HG02623 (cell line): ENCODE results near the gene LRGUK.
"Not testable (repeated sequence)": the region's sequence is repeated elsewhere in the genome, so short reads cannot be mapped to it uniquely, and the experiment has no call there.

ENCODE experiments used
- ATAC-seq: cut with Tn5 transposase; IDR thresholded peaks from one replicate; pipeline ENCODE4 v1.9.1; 2021; ENCODE audit warnings: moderate library complexity; ENCODE audit not compliant: unreplicated experiment

Gene LRGUK

GRCh38 chr7:134295982-134296381, 168.8 kb downstream of the LRGUK start:
- not testable (repeated sequence) for ATAC-seq

DNA sequence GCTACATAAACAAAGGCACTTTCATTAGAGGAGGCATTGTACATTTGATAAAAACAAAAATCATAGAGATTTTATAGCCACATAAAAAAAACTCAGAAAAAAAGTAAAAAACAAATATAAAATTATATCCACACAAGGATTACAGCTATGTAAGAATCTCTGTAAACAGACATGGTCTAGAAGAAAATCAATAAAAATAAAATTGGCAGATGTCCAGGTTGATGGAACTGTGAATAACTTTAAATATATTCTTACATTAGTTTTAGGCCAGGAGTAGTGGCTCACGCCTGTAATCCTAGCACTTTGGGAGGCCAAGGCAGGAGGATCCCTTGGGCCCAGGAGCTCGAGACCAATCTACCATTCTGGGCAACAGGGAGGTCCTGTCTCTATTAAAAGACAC, 170.3 kb downstream of the LRGUK start:
- no peak for ATAC-seq

DNA sequence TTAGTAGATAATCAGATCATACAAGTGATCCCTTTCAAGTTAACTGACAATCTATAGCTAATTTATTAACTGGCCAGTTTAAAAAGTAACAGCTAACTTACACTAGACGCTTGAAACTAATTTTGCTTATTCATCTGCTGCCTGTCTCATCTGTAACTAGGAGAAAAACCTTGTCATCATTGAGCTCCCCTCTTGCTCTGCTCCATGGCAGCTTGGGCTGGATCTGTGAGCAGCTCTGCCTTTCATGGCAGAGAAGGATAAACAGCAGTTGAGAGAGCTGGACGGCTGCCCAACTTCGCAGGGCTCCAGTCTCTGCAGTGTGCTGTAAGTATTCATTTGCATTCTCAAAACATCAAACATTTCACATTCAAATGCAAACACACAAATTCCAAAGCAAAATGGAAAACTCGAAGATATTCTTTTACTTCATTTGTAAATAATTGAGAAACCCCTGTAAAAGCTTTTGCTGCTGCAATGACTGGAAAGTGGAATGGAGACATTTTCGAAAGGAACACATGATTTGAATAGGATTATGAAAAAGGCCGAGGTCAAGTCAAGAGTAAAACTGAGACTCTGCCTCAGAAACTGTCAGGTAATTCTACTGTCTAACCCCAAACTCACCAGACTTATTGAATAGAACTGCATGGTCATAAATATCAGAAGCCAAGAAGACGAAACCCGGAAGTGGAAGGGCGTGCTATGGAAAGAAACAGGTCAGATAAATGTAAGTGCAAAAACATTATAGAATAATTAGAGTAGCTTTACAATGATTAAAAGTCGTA, 172.0 kb downstream of the LRGUK start:
- ATAC-seq, result no peak

GRCh38 chr7:134300988-134301387, 173.8 kb downstream of the LRGUK start:
- ATAC-seq, result no peak

GRCh38 chr7:134301592-134301991, 174.5 kb downstream of the LRGUK start:
- ATAC-seq, result no peak

DNA sequence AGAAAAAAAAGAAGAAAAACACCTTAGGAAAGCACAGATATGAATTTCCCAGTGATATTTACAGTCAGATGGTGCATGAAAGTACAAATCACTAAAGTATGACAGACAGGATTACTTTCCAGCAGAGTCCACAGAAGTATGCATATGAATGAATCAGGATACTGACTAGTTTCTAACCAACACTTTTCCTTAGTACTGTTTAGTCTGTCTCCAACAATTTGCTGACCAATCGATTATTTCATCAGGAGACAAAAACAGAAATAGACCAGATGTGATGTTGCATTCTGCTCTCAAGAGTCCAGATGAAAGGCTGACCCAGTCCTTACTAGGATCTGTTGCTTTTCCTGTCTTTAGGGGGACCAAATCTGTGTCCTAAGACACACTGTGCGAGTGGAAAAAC, 175.0 kb downstream of the LRGUK start:
- no peak for ATAC-seq

- ATAC-seq, result no peak
Observed at GRCh38 chr7:134307320-134307719, 180.2 kb downstream of the LRGUK start.

GRCh38 chr7:134308548-134308947, 181.4 kb downstream of the LRGUK start:
- no peak for ATAC-seq

DNA sequence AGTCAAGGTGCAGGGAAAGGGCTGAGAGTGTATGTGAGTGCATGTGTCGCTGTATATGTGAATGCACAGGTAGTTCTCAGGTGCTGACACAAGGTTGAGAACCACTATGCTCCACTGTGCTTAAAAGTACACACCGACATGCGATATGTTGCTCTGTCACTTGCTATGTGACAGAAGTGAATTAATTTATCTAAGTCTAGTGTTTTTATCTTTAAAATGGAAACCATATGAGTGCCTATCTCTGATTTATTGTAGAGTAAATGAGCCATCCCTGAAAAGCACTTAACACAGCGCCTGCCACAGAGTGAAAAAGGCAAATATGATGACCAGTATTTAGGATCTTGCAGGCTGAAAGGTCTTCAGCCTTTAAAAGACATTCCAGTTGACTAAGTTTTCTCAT, 184.7 kb downstream of the LRGUK start:
- no peak for ATAC-seq

- no peak for ATAC-seq
Observed at GRCh38 chr7:134312717-134313116, 185.6 kb downstream of the LRGUK start.

- ATAC-seq, result no peak
Observed at GRCh38 chr7:134313543-134313942, 186.4 kb downstream of the LRGUK start.
